ENCODE results near the gene AKAP13.

Gene AKAP13

GRCh38 chr15:85756411-85757072, 376.1 kb downstream of the AKAP13 start:
- no peak for DNase-seq (ENCODE audit: low spot score)

DNA sequence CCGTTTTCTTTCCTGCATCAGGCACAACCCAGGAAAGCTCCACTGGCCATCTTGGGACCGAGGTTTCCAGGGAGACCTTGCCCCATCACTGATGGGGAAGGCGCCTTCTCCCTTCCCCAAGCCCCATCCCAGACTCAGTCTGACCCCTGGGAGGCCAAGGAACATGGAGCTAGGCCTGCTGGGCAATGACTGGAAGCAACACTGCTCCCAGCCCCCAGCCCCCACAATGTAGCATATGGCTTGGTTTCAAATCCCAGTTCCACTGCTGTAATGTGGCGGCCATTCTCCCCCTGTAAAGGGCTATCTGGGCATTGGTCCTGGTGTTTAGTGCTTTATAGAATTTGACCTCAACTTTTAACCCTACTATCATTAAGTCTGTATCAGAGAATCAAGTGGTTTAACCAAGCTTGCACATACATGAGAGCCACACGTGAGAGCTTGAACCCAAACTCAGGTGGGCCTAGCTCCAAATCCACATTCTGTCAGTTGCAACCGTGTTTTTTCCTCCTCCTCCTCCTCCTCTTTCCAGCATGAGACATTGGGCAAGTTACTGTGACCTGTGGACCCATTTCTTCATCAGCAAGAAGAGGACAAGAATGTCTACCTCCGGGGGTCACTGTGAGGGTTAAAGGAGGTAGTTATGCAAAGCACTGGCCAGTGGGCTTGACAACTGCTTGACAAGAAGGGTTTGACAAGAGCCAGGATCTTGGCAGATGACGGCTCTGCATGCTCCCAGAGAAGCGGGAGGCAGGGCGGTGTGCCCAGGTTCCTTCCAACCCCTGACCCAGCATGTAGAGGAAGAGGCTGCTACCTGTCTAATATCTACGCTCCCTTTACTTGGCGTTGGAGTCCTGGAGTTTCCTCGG, 376.9 kb downstream of the AKAP13 start:
- no peak for DNase-seq (ENCODE audit: low spot score)

DNA sequence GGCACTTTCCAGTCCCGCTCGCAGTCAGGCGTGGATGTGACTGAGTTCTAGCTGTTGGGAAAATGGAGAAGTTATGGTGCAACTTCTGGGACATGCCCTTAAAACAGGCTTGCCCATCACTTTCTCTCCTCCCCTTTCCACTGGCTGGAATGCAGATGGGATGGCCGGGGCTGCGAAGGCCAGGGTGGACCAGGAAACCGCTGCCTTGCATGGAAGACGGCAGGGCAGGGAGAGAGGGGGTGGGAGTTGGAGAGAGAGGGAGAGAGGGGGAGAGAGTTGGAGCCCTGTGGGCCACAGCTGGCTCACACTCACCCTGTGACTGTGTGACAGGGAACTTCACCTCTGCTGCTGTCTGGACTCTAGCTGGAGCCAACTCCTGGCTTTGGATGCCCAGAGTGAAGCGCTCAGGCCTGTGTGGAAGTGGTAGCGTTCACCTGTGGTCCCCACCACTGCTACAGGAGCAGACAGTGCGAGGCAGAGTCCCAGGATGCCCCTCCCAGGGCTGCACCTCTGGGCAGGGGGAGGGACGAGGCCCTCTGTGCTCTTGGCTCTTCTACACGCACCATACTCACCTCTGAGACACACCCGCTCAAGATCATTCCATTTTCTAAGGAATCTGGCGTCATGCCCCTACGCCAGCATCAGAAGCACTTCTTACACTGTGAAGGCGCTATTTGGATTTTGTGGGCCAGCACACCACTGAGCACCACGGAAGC, 377.7 kb downstream of the AKAP13 start:
- no peak for DNase-seq (ENCODE audit: low spot score)

DNA sequence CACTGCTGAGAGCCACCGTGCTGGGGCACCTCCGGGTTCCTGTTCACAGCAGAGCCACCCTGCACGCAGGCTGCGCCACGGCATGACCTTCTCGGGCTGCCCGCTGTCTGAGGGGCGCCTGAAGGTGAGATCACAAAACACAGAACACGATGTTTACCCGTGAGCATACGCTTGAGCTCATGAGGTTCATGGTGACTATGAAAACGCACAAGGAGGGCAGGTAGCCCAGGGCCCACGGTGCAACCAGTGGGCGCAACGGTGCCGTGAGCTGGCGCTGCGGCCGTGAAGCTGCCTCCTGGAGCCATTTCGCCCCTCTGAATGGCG, 378.2 kb downstream of the AKAP13 start:
- no peak for DNase-seq (ENCODE audit: low spot score)

- DNase-seq (ENCODE audit: low spot score), result no peak
Measured at GRCh38 chr15:85759376-85759775, 379.0 kb downstream of the AKAP13 start.

GRCh38 chr15:85760049-85760448, 379.6 kb downstream of the AKAP13 start:
- no peak for DNase-seq (ENCODE audit: low spot score)

DNA sequence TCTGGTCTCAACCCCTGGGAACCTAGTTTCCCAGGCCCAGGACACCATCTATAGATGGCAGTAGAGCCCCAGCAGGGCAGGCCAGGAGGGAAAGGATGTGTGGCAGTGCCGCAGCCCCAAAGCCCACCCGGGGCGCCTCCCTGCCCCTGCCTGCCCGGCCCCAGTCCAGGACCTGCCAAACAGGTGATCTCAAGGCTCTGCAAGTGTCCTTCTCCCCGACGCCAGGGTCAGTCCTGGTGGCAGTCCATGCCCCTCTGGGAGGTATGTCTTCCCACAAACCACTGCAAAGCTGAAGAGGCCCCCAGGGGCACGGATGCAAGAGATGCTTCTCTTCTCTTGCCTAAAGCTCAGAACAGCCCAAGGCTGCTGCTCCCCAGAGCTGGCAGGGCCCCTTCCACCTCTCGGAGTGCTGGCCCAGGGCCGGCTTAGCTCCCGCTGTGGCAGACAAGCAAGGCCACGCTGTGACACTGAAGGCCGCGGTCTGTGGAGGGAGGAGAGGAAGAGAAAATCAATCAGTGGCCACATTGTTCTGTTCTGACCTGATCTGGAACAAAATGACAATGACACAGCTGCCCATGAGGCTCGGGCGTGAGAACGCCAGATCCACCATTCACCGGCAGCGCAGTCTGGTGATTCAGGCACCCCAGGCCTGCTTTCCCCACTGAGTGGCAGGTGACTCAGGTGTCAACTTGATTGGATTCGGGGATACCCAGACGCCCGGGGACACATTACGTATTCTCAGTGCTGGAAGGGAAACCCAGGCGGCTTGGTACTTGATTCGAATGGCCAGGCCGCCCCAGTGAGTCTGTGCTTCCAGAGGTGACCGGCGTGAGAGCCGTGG, 380.3 kb downstream of the AKAP13 start:
- DNase-seq (ENCODE audit: low spot score), result no peak

DNA sequence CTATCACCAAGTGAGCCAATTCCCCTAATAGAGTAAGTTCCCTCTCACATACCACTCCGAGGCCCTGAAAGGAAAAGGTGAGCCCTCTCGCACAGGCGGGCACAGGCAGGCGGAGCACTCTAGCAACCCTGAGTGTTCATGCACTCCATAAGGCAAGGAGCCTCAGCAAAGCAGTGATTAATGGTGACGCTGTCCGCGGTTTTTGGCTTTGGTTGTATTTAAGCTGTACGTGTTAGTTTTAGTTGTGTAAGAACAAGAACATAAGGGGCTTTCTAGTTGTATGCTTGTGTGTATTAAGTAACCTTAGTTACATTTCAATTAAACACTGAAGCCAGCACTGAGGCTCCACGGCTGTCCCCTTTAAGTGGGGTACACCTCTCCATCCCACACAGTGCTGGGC, 381.2 kb downstream of the AKAP13 start:
- no peak for DNase-seq (ENCODE audit: low spot score)

DNA sequence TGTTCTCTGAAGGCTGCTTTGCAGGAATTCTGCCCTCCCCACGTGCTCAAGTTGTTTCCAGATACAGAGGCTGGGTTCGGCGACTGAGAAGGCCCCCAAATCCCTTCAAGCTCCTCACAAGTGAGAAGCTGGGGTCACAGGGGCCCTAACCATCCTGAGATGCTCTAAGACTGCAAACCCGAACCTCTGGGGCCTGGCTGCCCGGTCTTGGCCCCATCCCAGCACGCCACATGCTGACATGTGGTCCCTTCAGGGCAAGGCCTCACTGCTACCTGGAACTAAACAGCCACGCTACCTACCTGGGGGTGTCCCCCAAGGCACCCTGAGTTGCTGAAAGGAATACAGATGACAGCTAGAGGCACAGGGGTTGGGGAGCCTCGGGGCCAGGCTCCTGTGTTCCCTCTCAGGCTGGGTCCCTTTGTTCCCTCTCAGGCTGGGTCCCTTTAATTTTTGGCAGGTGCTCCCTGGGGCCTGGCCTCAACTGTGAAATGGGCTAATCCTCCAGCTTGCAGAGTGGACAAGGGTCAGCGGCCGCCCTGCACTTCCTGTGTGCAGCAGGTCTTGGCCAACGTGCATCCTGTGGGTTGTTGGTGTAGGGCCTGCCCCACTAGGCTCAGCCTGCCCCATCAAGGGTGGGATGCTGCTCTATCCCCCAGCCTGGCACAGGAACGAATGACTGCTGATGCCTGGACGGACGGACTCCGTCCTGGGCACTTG, 381.8 kb downstream of the AKAP13 start:
- DNase-seq (ENCODE audit: low spot score), result no peak

GRCh38 chr15:85762756-85763127, 382.3 kb downstream of the AKAP13 start:
- DNase-seq (ENCODE audit: low spot score), result no peak

- no peak for DNase-seq (ENCODE audit: low spot score)
Measured at GRCh38 chr15:85763157-85763556, 382.8 kb downstream of the AKAP13 start.

- no peak for DNase-seq (ENCODE audit: low spot score)
Measured at GRCh38 chr15:85763673-85764633, 383.6 kb downstream of the AKAP13 start.

GRCh38 chr15:85764649-85765277, 384.4 kb downstream of the AKAP13 start:
- no peak for DNase-seq (ENCODE audit: low spot score)

DNA sequence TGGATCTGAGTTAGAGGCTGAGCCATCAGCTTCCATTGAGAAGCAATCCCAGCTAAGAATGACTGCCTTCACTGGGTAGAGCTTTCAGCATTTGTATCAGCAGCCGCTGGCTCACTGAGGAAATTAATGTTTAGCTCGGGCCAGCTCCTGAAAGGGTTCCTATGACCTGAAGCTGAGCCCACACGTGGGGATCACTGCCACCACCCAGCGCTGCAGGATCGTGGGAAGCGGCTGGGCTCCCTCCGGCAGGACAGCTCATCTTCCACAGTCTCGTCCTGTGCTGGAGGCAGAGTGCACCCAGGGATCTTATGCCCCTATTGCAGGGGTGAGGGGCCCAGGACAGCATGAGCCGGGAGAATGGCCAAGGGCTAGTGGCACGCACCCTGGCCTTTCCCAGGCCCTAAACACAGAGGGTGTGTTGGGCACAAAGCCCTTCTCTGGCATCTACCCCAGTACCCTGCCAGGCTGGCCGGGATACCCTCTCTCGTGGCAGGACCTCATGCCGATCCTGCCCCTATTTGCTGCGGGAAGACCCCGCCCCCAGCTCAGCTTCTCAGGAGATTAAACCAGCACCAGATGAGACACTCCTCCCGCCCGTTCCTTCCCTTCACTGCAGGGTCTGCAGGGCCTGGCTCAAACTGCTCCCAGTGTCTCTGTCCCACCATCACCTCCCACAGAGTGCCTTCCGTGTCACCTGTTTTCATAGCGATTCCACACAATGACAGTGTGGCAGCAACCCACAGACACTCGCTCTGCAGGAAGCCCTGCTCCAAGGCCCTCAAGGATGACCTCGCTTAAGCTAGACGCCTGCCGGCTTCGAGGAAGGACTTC, 385.8 kb downstream of the AKAP13 start:
- DNase-seq (ENCODE audit: low spot score), result no peak

DNA sequence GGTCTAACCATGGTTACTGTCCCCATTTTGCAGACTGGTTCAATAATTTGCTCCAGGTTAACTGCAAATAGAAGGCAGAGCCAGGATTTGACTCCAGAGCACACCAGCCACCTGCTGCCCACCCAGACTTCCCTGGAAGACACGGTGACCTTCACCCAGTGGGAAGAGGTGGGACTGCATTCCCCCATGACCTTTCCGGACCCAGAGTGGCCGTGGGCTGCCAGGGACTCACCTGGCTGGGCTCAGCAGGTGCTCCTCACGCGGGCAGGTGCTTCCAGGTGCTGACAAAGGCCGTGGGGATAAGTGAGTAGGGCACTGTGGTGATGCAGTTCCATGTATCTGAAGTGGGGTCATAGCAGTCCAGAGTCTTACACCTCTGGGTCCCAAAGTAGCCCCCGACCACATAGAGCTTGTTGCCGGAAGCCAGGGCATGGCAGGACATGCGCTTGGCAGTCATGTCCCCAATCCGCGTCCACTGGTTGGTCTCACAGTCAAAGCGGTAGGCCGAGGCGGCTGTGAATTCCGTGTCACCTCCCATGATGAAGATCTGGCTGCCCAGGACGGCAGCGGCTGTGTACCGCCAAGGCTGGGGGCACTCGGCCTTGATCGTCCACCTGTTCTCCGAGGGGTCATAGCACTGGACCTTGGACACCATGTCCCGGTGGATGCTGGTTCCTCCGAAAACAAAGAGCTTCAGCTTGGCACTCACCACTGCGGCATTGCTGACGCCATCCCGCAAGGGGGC, 387.6 kb downstream of the AKAP13 start:
- no peak for DNase-seq (ENCODE audit: low spot score)

GRCh38 chr15:85768595-85769168, 388.3 kb downstream of the AKAP13 start:
- no peak for DNase-seq (ENCODE audit: low spot score)

GRCh38 chr15:85769182-85769900, 388.9 kb downstream of the AKAP13 start:
- DNase-seq (ENCODE audit: low spot score), result no peak

Data from putamen (tissue), 1 donor.